Measurements from ENCODE around the gene CERS4.
"Not testable (repeated sequence)": the region's sequence is repeated elsewhere in the genome, so short reads cannot be mapped to it uniquely, and the experiment has no call there.

The CERS4 gene

DNA sequence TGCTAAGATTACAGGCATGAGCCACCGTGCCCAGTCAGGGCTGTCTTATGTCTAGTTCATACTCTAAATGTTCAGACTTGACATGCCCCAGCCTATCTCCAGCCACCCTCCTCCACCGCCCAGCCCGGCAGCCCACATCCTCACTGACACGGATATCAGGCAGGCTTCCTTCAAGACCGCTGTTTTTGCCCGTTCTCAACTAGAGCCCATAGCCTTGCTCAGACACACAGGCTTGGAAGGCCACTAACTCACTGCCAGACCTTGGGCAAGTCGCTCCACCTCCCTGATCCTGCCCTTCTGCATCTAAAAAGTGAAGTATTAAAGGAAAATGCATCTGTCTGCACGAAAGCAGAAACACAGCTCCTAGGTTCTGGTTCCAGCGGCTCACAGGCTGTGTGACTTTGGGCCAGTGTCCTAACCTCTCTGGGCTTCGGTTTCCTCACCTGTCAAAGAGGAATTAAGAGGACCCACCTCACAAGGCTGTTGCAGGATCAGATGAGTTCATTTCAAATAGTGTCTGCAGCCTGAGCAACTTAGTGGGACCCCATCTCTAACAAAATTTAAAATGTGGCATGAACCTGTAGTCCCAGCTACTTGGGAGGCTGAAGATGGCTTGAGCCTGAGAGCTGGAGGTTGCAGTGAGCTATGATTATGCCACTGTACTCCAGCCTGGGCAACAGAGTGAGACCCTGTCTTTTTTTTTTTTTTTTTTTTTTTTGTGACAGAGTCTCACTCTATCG, 14.5 kb upstream of the CERS4 start:
- no peak overlapping the region for H3K9ac ChIP-seq (ENCODE audit: low read length in 5 of 5)
- H3K4me1 ChIP-seq (ENCODE audit: control insufficient read depth in 5 of 5, insufficient read depth in 5 of 5, low read length in 5 of 5): peaks cover 0 to 15% (median 0%) of the 10 kb centered on the region in 5 donors
- H3K4me3 ChIP-seq (ENCODE audit: low read depth in 1 of 5, low read length in 5 of 5): peak overlapping the region in 2 of 5 donors; percentile 17 to 27
- peaks cover 0 to 3% (median 0%) of the 10 kb centered on the region in 5 donors for H3K27me3 ChIP-seq (ENCODE audit: control insufficient read depth in 5 of 5, insufficient read depth in 4 of 5, low read length in 5 of 5)
- H3K27ac ChIP-seq (ENCODE audit: low read depth, low read length): no peak overlapping the region
- no peaks in the 10 kb centered on the region for H3K36me3 ChIP-seq (ENCODE audit: control insufficient read depth in 5 of 5, insufficient read depth in 5 of 5, low read length in 5 of 5)
- H3K9me3 ChIP-seq (ENCODE audit: control insufficient read depth in 5 of 5, low read length in 5 of 5): no peaks in the 10 kb centered on the region

DNA sequence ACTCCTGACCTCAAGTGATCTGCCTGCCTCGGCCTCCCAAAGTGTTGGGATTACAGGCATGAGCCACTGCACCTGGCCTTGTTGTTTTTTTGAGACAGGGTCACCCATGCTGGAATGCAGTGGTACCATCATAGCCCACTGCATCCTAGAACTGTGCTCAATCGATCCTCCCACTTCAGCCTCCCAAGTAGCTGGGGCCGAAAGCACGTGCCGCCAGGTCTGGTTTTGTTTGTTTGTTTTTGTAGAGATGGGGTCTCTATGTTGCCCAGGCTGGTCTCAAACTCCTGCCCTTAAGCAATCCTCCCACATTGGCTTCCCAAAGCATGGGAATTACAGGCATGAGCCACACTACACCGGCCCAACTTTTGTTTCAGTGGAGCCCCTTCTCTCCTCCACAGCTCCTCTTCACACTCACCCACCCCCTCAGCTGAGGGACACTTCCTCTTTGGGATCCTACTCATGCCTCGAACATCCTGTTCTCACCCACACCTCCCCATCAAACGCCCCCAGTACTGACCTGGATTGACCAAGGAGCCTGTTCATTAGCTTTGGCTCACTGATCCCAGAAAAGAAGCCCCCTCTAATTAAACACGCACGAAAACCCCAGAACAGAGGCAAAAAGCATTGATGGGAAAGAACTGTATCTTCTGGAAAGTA, 12.8 kb upstream of the CERS4 start:
- peaks cover 0 to 3% (median 0%) of the 10 kb centered on the region in 5 donors for H3K27me3 ChIP-seq (ENCODE audit: control insufficient read depth in 5 of 5, insufficient read depth in 4 of 5, low read length in 5 of 5)
- H3K4me1 ChIP-seq (ENCODE audit: control insufficient read depth in 5 of 5, insufficient read depth in 5 of 5, low read length in 5 of 5): peaks cover 0 to 15% (median 0%) of the 10 kb centered on the region in 5 donors
- no peak overlapping the region for H3K9ac ChIP-seq (ENCODE audit: low read length in 5 of 5)
- H3K9me3 ChIP-seq (ENCODE audit: control insufficient read depth in 5 of 5, low read length in 5 of 5): no peaks in the 10 kb centered on the region
- no peaks in the 10 kb centered on the region for H3K36me3 ChIP-seq (ENCODE audit: control insufficient read depth in 5 of 5, insufficient read depth in 5 of 5, low read length in 5 of 5)
- no peak overlapping the region for H3K27ac ChIP-seq (ENCODE audit: low read depth, low read length)
- no peak overlapping the region for H3K4me3 ChIP-seq (ENCODE audit: low read depth in 1 of 5, low read length in 5 of 5)

DNA sequence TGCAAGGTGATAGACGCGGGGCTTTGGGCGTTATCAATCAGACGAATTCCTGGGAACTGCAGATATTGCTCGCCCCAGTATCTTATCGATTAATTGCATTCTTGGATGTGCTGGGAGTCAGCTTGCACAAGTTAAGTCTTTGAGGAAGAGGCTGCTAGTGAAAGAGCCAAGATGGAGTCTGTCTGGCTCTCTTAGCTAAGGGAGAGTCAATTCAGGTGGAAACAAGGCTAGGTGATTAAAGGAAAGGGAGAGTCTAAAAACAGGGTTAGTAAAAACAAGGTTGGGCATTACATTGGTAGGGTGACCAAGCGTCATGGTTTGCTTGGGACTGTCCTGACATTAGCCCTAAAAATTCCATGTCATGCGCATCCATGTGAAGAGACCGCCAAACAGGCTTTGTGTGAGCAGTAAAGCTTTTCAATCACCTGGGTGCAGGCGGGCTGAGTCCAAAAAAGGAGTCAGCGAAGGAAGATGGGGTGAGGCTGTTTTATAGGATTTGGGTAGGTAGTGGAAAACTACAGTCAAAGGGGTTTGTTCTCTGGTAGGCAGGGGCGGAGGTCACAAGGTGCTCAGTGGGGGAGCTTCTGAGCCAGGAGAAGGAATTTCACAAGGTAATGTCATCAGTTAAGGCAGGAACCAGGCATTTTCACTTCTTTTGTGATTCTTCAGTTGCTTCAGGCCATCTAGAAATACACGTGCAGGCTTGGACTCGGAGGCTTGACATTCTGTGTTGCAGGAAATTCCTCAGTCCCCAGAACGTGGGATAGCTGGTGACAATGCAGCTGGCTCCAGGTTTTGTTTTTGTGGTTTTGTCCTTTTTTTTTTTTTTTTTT, 5.7 kb upstream of the CERS4 start:
- not testable (repeated sequence) for H3K27ac ChIP-seq (ENCODE audit: low read depth, low read length); H3K9me3 ChIP-seq (ENCODE audit: control insufficient read depth in 5 of 5, low read length in 5 of 5); H3K4me3 ChIP-seq (ENCODE audit: low read depth in 1 of 5, low read length in 5 of 5); H3K36me3 ChIP-seq (ENCODE audit: control insufficient read depth in 5 of 5, insufficient read depth in 5 of 5, low read length in 5 of 5); H3K4me1 ChIP-seq (ENCODE audit: control insufficient read depth in 5 of 5, insufficient read depth in 5 of 5, low read length in 5 of 5); H3K27me3 ChIP-seq (ENCODE audit: control insufficient read depth in 5 of 5, insufficient read depth in 4 of 5, low read length in 5 of 5); H3K9ac ChIP-seq (ENCODE audit: low read length in 5 of 5)

DNA sequence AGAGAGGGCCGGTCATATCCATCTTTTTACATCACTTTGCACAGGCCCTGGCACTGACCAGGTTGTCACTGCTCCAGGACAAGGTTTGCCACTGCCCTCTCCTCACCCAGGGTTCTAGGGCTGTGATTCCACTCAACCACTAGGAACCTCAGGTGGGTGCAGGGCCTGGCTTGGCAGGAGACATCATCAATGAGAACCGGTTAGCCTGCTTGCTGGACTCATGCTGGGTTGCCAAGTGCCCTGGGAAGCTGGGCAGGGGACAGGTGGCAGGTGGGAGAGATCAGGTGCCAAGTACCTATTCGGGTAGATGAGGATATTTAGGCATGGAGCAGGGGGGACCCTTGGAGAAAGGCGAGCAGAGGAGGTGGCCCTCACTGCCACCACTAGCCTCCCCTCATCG, 4.2 kb upstream of the CERS4 start:
- no peaks in the 10 kb centered on the region for H3K9me3 ChIP-seq (ENCODE audit: control insufficient read depth in 5 of 5, low read length in 5 of 5)
- H3K4me3 ChIP-seq (ENCODE audit: low read depth in 1 of 5, low read length in 5 of 5): no peak overlapping the region
- H3K9ac ChIP-seq (ENCODE audit: low read length in 5 of 5): no peak overlapping the region
- no peaks in the 10 kb centered on the region for H3K36me3 ChIP-seq (ENCODE audit: control insufficient read depth in 5 of 5, insufficient read depth in 5 of 5, low read length in 5 of 5)
- no peak overlapping the region for H3K27ac ChIP-seq (ENCODE audit: low read depth, low read length)
- peaks cover 0 to 9% (median 0%) of the 10 kb centered on the region in 5 donors for H3K27me3 ChIP-seq (ENCODE audit: control insufficient read depth in 5 of 5, insufficient read depth in 4 of 5, low read length in 5 of 5)
- peaks cover 0 to 15% (median 14%) of the 10 kb centered on the region in 5 donors for H3K4me1 ChIP-seq (ENCODE audit: control insufficient read depth in 5 of 5, insufficient read depth in 5 of 5, low read length in 5 of 5)

DNA sequence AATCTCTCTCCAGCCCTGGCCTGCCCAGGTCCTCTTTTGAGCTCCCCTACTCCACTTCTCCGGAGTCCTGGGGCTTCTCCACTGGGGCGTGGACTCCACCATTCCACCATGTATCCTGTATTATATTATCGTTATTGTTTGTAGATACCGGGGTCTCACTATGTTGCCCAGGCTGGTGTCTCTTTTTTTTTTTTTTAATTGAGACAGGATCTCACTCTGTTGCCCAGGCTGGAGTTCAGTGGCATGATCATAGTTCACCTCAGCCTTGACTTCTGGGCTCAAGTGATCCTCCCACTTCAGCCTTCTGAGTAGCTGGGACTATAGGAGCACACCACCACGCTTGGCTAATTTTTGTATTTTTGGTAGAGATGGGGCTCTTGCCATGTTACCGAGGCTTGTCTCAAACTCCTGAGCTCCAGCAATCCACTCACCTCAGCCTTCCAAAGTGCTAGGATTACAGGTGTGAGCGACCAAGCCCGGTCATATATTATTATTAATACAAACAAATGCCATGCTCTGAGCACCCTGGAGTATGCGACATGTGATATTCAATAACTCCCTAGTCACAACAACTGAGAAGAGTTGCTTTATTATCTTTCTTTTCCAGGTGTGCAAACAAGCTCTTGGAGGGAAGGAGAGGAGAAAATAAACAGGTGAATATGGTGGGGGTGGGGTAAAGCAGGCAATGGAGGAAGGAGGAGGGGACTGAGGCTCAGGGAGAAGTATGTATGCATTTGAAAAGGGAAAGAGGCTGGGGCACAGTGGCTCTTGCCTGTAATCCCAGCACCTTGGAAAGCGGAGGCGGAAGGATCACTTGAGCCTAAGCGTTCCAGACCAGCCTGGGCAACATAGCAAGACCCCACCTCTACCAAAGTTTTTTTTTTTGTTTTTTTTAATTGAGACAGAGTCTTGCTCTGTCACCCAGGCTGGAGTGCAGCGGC, 2.8 kb upstream of the CERS4 start:
- H3K27ac ChIP-seq (ENCODE audit: low read depth, low read length): no peak overlapping the region
- H3K9ac ChIP-seq (ENCODE audit: low read length in 5 of 5): no peak overlapping the region
- no peaks in the 10 kb centered on the region for H3K36me3 ChIP-seq (ENCODE audit: control insufficient read depth in 5 of 5, insufficient read depth in 5 of 5, low read length in 5 of 5)
- H3K4me3 ChIP-seq (ENCODE audit: low read depth in 1 of 5, low read length in 5 of 5): no peak overlapping the region
- peaks cover 0 to 11% (median 0%) of the 10 kb centered on the region in 5 donors for H3K27me3 ChIP-seq (ENCODE audit: control insufficient read depth in 5 of 5, insufficient read depth in 4 of 5, low read length in 5 of 5)
- H3K4me1 ChIP-seq (ENCODE audit: control insufficient read depth in 5 of 5, insufficient read depth in 5 of 5, low read length in 5 of 5): peaks cover 0 to 22% (median 20%) of the 10 kb centered on the region in 5 donors
- no peaks in the 10 kb centered on the region for H3K9me3 ChIP-seq (ENCODE audit: control insufficient read depth in 5 of 5, low read length in 5 of 5)

DNA sequence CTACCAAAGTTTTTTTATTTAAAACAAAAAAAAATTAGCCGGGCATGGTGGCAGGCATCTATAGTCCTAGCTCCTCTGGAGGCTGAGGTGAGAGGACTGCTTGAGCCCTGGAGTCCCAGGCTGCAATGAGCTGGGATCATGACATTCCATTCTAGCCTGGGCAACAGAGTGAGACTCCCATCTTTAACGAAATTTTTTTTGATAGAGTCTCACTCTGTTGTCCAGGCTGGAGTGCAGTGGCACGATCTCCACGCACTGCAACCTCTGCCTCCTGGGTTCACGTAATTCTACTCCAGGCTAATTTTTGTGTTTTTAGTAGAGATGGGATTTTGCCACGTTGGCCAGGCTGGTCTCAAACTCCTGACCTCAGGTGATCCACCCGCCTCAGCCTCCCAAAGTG, 1.8 kb upstream of the CERS4 start:
- not testable (repeated sequence) for H3K9me3 ChIP-seq (ENCODE audit: control insufficient read depth in 5 of 5, low read length in 5 of 5); H3K36me3 ChIP-seq (ENCODE audit: control insufficient read depth in 5 of 5, insufficient read depth in 5 of 5, low read length in 5 of 5); H3K27ac ChIP-seq (ENCODE audit: low read depth, low read length); H3K4me3 ChIP-seq (ENCODE audit: low read depth in 1 of 5, low read length in 5 of 5); H3K9ac ChIP-seq (ENCODE audit: low read length in 5 of 5)
- Histone ChIP-seq H3K4me1 (ENCODE audit: control insufficient read depth in 5 of 5, insufficient read depth in 5 of 5, low read length in 5 of 5) (peaks cover 0 to 22% (median 20%) of the 10 kb centered on the region in 5 donors), H3K27me3 (ENCODE audit: control insufficient read depth in 5 of 5, insufficient read depth in 4 of 5, low read length in 5 of 5) (peaks cover 0 to 11% (median 0%) of the 10 kb centered on the region in 5 donors)

DNA sequence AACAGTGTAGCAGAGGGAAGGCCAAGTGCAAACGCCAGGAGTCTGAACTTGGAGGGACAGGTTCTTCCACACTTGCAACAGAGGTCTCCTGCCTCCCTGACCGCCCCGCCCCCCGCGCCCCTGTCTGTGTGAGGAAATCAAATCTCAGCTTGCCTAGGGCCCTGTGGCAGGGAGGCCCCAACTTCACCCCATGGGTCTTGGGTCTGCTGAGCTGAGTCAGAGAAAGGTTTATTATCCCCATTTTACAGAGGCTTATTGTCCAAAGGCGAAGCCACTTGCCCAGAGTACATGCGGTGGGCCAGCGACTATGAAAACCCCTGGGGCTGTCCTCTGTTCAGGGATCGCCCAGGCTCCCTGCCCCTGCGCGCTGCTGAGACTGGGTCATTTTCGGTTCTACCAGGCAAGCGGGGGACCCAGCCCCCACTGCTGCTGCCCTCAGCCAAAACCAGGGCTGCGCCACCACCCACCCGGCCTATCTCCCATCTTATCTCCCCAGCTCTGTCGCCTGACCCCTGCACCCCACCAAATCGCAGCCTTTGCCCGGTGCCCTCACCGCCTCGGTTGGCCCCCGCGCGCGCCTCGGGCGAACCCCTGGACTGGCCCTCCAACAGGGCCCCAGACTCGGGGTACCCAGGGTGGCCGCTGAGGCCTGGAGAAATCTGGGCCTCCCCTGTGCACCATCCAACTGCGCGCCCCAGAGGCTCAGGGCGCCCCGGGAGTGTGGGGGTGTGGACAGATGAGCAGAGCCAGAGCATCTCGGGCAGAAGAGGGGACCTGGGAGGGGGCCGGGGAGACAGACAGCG, 850 bp upstream of the CERS4 start:
- H3K36me3 ChIP-seq (ENCODE audit: control insufficient read depth in 5 of 5, insufficient read depth in 5 of 5, low read length in 5 of 5): no peaks in the 10 kb centered on the region
- H3K4me3 ChIP-seq (ENCODE audit: low read depth in 1 of 5, low read length in 5 of 5): peak overlapping the region in 4 of 5 donors; percentile 32 to 75 (median 60)
- H3K27ac ChIP-seq (ENCODE audit: low read depth, low read length): peak overlapping the region; percentile 23
- peaks cover 0 to 22% (median 20%) of the 10 kb centered on the region in 5 donors for H3K4me1 ChIP-seq (ENCODE audit: control insufficient read depth in 5 of 5, insufficient read depth in 5 of 5, low read length in 5 of 5)
- H3K27me3 ChIP-seq (ENCODE audit: control insufficient read depth in 5 of 5, insufficient read depth in 4 of 5, low read length in 5 of 5): peaks cover 0 to 11% (median 0%) of the 10 kb centered on the region in 5 donors
- no peaks in the 10 kb centered on the region for H3K9me3 ChIP-seq (ENCODE audit: control insufficient read depth in 5 of 5, low read length in 5 of 5)
- H3K9ac ChIP-seq (ENCODE audit: low read length in 5 of 5): peak overlapping the region in 2 of 5 donors; percentile 58 to 64

DNA sequence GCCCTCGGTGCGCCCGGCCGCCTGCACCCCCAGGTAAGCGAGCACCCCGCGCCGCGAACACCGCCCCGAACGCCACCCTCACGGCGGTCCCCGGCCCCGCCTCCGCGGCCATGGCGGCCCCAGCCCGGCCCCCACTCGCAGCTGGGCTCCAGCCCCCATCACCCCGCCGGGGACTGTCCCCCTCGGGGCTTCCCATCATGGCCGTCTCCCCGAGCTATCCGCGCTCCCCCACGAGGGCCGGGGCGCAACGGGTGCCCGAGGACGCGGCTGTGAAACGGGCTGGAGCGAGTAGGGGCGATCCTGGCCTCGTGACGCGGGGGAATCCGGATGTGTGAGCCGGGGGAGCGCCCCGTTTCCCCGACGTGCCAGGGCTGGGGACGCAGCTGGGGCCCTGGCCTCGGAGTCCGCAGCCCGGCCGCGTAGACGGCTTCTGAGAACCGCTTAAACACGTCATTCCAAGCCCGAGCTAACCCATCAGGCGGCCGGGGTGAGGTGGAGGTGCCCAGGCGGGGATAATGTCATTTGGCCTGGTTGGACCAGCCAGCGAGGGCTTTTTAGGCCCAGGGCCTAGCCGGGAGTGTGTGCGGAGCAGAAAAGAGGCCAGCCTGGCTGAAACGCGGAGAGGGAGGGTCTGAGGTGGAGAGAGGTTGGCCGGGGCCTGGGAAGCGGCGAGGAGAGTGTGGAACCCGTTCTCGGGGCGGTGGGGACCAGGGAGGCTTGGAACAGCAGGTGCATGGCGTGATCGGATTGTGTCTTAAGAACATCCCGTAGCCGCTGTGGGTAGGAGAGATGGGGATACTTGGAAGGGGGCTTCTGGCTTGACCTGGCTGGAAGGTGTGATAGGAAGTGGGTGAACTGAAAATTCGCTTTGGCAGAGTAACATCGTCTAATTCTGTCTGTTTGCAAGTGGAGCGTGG, 550 bp downstream of the CERS4 start:
- Histone ChIP-seq H3K9ac (ENCODE audit: low read length in 5 of 5) (peak overlapping the region in 4 of 5 donors; percentile 75 to 83 (median 82)), H3K4me1 (ENCODE audit: control insufficient read depth in 5 of 5, insufficient read depth in 5 of 5, low read length in 5 of 5) (peaks cover 0 to 22% (median 20%) of the 10 kb centered on the region in 5 donors), H3K27ac (ENCODE audit: low read depth, low read length) (no peak overlapping the region), H3K4me3 (ENCODE audit: low read depth in 1 of 5, low read length in 5 of 5) (peak overlapping the region; percentile 67 to 84 (median 72)), H3K36me3 (ENCODE audit: control insufficient read depth in 5 of 5, insufficient read depth in 5 of 5, low read length in 5 of 5) (no peaks in the 10 kb centered on the region), H3K9me3 (ENCODE audit: control insufficient read depth in 5 of 5, low read length in 5 of 5) (no peaks in the 10 kb centered on the region), H3K27me3 (ENCODE audit: control insufficient read depth in 5 of 5, insufficient read depth in 4 of 5, low read length in 5 of 5) (peaks cover 0 to 11% (median 0%) of the 10 kb centered on the region in 5 donors)

Measured in subcutaneous abdominal adipose tissue (tissue), 5 donors.